Pulmonary artery endothelial cell (primary cell): ENCODE data around the gene GPR89B. TPM values are rescaled to one million over a fixed set of nuclear protein-coding genes. Genes with fewer than 3 reads are reported as not detected.
"Not testable (repeated sequence)": the region's sequence is repeated elsewhere in the genome, so short reads cannot be mapped to it uniquely, and the experiment has no call there.

Source experiments
- DNase-seq: peaks from one replicate; pipeline ENCODE4 v3.0.0-alpha.2; 2011; ENCODE audit warnings: low read depth, low spot score
- total RNA-seq: library from RNA; depleted of rRNA; stranded (reverse); fragments of >200 nt; gene quantifications from 2 replicates; pipeline ENCODE4 v1.2.3, GENCODE V29; 2014

GPR89B gene
- total RNA-seq, 1 donor from 2014 or later = 14.0 TPM

GRCh38 chr1:147935296-147935695 is 7.1 kb downstream of the GPR89B start:
- not testable (repeated sequence) for DNase-seq

DNA sequence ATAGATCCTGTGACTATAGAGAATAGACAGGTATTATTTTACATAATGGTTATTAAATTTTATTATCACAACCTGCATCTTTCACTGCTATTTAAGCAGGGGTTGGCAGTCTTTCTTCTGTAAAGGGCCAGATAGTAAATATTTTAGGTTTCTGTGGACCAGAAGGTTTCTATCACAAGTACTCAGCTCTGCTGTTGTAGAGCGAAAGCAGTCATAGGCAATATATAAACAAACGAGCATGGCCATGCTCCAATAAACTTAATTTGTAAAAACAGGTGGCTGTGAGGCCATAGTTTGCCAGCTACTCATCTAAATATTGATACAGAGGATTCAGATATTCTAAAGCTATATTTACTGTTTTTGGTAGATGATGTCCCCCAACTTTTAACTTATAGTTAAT is 12.2 kb downstream of the GPR89B start:
- DNase-seq = not testable (repeated sequence)

DNA sequence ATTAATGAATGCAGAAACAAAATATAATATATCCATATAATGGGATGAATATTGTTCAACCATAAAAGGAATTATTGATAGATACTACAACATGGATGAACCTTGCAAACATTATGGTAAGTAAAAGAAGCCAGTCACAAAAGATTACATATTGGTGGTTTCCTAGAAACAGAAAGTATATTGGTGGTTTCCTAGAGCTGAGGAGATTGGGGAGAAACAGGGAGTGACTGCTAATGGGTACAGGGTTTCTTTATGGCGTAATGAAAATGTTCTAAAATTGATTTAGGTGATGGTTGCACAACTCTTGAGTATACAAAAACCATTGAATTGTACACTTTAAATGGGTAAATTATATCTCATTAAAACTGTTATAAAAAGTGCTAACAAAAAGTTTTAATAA is 14.3 kb downstream of the GPR89B start:
- DNase-seq = not testable (repeated sequence)

GRCh38 chr1:147949517-147949916 is 21.3 kb downstream of the GPR89B start:
- not testable (repeated sequence) for DNase-seq

- DNase-seq = not testable (repeated sequence)
Measured at GRCh38 chr1:147958906-147959305, 30.7 kb downstream of the GPR89B start.

- not testable (repeated sequence) for DNase-seq
Measured at GRCh38 chr1:147959680-147960079, 31.5 kb downstream of the GPR89B start.

GRCh38 chr1:147964575-147964974 is 36.4 kb downstream of the GPR89B start:
- DNase-seq = not testable (repeated sequence)

- DNase-seq = not testable (repeated sequence)
Measured at GRCh38 chr1:147966657-147967056, 38.4 kb downstream of the GPR89B start.

GRCh38 chr1:147978896-147979651 is 50.9 kb downstream of the GPR89B start:
- DNase-seq = not testable (repeated sequence)

DNA sequence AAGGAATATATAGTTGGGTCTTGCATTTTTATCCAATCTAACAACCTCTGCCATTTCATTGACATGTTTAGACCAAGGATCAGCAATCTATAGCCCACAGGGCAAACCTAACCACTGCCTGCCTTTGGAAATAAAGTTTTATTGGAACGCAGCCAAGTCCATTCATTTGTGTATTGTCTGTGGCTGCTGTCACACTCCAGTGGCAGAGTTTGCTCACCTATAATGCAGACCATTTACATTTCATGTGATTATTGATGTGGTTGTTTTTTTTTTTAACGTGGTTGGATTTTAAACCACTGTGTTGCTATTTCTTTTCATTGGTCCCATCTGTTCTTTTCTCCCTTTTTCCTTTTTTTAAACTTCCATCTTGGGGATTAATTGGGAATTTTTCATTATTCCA is 57.2 kb downstream of the GPR89B start:
- DNase-seq = not testable (repeated sequence)

- not testable (repeated sequence) for DNase-seq
Measured at GRCh38 chr1:147987893-147988292, 59.7 kb downstream of the GPR89B start.

GRCh38 chr1:147992916-147993315 is 64.7 kb downstream of the GPR89B start:
- not testable (repeated sequence) for DNase-seq

GRCh38 chr1:147993400-147993799 is 65.2 kb downstream of the GPR89B start:
- not testable (repeated sequence) for DNase-seq

GRCh38 chr1:147993825-147994615 is 65.8 kb downstream of the GPR89B start:
- DNase-seq = not testable (repeated sequence)

DNA sequence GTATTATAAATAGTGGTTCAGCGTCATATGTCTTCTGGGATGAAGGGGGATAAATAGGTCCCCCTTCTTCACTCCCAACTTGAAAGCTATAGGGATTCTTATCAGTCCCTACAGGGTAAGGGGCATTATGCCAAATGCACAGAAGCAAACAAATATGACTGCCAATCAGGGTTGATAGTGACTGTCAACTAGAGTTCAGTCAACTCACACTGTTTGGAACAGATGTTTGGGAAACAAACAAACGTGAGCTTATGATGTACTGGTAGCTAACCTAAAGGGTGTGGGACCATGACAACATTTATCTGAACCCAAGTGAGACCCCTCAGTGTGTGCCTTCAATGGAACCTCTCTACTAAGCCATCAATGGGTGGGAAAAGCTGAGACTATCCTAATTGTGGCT is 67.9 kb downstream of the GPR89B start:
- not testable (repeated sequence) for DNase-seq

DNA sequence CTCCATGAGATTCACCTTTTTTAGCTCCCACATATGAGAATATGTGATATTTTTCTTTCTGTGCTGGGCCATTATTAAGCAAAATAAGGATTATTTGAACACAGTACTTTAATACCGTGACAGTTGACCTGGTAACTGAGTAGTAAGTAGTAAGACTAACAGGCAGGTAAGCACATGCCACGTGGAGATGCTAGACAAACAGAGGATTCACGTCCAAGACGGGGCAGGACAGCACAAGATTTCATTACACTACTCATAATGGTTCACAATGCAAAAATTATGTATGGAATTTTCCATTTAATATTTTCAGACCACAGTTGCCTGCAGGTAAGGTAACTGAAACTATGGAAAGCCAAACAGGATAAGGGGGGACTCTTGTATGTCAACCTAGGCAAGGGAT is 79.5 kb downstream of the GPR89B start:
- not testable (repeated sequence) for DNase-seq

DNA sequence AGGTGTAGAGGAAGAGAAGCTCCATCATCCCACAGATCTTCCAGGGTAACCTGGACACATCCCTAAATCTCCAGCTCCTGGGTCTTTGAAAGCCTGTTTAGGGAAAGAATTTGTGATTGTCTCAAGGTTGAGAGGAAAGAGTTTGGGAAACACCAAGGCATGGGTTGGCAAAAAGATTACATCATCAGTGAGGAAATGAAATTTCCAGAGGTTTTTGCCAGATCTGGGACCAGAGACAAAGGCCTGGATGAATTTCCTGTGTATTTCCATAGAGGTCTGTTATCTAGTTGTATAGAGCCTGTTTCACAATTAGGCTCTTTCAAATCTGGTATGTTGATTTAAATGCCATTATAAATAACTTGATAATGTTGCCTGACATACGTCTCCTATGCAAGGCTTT is 82.3 kb downstream of the GPR89B start:
- DNase-seq = no peak

GRCh38 chr1:148013177-148014144 is 85.2 kb downstream of the GPR89B start:
- not testable (repeated sequence) for DNase-seq

DNA sequence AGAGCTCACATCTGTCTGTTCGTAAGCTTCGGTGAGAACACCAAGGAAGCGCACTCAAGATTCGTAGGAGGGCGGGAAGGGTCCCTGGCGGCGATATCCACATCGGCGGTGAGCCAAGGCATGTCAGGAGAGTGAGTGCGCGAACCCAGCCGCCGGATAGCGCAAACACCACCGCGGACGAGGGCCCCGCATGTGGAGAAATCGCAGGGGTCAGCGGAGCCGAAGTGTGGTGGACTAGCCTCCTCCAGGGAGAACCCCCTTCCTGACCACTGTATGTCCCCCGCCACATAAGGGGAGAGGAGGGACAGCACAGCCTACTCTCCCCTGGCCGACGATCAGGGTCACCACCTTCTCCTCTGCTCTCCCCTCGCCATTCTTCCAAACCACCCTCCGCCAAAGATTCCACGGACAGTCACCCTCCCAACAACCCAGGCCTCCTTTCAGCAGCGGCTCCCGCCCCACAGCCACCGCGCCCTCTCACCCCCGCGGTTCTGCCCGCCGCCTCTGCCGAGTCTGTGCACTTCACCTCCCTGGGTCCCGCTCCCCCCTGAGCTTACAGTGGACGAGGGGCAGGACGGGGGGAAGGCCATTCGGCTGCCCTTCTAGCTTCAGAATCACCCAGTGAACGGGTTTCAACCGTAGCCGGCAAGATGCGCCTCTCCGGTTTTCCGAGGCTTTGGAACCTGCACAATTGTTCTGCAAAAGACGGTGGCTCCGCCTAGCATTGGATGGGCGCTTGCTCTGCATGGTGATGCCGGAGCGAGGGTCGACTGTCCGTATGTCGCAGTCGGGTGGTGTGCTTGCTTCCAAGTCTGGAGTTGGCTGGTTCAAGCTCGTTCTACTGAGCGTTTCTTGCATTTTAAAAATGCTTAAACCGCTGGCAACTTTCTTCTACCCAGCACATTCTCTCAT is 86.3 kb downstream of the GPR89B start:
- not testable (repeated sequence) for DNase-seq

- DNase-seq = not testable (repeated sequence)
Measured at GRCh38 chr1:148024918-148025317, 96.7 kb downstream of the GPR89B start.
